ENCODE measurements around the gene ARHGAP18.
A peak's percentile ranks its signal among the peaks of the same experiment; 100 is the strongest.

ARHGAP18 gene

DNA sequence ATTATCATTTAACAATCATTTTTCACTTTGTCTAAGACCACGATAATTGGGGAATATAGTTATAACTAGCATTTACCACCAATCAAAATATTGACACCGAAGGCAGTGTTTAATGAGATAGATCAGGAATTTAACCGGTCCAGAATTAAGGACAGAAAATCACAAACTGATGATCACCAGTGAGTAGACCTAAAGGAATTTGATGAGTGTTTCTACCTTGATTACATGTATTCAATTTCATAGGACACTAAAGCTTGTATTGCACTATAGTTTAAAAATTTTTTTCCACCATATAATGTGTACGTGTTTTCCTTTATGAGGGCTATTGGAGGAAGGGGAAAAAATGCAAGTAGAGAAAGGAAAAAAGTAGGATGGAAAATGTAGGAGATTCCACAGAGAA is 22.6 kb upstream of the ARHGAP18 start:
- Histone ChIP-seq H3F3A (ENCODE audit: insufficient read depth, low read length) (no peaks in the 10 kb centered on the region), H3K9me3 (replicated peaks; ENCODE audit: insufficient read depth, low read length) (no peaks in the 10 kb centered on the region), H3K4me3 (ENCODE audit: low read length) (no peak overlapping the region), H3K27me3 (replicated peaks; ENCODE audit: insufficient read depth, low read length) (no peaks in the 10 kb centered on the region), H4K20me1 (ENCODE audit: insufficient read depth, low read length) (no peaks in the 10 kb centered on the region), H3K4me2 (ENCODE audit: low read depth, low read length) (no peak overlapping the region), H2AFZ (ENCODE audit: low read length) (no peak overlapping the region), H3K79me2 (ENCODE audit: low read length) (no peaks in the 10 kb centered on the region), H3K9me2 (replicated peaks; ENCODE audit: insufficient read depth, low read length) (no peaks in the 10 kb centered on the region), H3K9ac (ENCODE audit: low read length) (no peak overlapping the region), H3K4me1 (ENCODE audit: low read length) (no peaks in the 10 kb centered on the region; the same call in 1 of the 2 replicates), H3K36me3 (replicated peaks; ENCODE audit: insufficient read depth, low read length) (no peaks in the 10 kb centered on the region), H3K27ac (ENCODE audit: low read length) (no peak overlapping the region)
- DNase-seq = no peak
- no peak for TF ChIP-seq EZH2 (optimal IDR thresholded peaks at IDR 0.05; ENCODE audit: low read depth, low read length)
- TF ChIP-seq EZH2phosphoT487 (IDR thresholded peaks at IDR 0.05; ENCODE audit: low read length) = no peak
- TF ChIP-seq, protein P1, sequence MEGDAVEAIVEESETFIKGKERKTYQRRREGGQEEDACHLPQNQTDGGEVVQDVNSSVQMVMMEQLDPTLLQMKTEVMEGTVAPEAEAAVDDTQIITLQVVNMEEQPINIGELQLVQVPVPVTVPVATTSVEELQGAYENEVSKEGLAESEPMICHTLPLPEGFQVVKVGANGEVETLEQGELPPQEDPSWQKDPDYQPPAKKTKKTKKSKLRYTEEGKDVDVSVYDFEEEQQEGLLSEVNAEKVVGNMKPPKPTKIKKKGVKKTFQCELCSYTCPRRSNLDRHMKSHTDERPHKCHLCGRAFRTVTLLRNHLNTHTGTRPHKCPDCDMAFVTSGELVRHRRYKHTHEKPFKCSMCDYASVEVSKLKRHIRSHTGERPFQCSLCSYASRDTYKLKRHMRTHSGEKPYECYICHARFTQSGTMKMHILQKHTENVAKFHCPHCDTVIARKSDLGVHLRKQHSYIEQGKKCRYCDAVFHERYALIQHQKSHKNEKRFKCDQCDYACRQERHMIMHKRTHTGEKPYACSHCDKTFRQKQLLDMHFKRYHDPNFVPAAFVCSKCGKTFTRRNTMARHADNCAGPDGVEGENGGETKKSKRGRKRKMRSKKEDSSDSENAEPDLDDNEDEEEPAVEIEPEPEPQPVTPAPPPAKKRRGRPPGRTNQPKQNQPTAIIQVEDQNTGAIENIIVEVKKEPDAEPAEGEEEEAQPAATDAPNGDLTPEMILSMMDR (IDR thresholded peaks at IDR 0.05; ENCODE audit: low read length) = no peak

DNA sequence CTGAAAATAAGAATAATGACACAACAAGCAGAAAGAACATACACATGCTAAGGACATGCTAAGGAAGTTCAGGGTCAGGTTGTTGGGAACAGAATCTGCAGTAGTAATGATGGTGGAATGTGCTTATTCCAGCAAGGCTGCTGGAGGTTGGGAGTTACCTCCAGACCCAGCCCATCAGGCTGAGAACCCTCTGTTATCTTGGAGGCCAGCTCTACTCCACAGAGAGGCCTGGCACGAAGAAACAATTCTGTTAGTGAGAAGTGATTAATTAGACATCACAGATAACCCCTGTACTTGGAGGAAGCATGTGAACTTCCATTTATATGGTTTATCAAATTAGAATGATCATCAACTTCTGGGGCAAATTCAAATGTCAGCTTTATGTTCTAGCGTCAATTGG is 22.1 kb upstream of the ARHGAP18 start:
- no peak for TF ChIP-seq EZH2phosphoT487 (IDR thresholded peaks at IDR 0.05; ENCODE audit: low read length)
- TF ChIP-seq, protein P1 (IDR thresholded peaks at IDR 0.05; ENCODE audit: low read length) = no peak
- no peak for TF ChIP-seq EZH2 (optimal IDR thresholded peaks at IDR 0.05; ENCODE audit: low read depth, low read length)
- Histone ChIP-seq H3K79me2 (ENCODE audit: low read length) (no peaks in the 10 kb centered on the region), H3K4me1 (ENCODE audit: low read length) (no peaks in the 10 kb centered on the region; the same call in 1 of the 2 replicates), H3F3A (ENCODE audit: insufficient read depth, low read length) (no peaks in the 10 kb centered on the region), H3K27me3 (replicated peaks; ENCODE audit: insufficient read depth, low read length) (no peaks in the 10 kb centered on the region), H3K4me2 (ENCODE audit: low read depth, low read length) (no peak overlapping the region), H3K9ac (ENCODE audit: low read length) (no peak overlapping the region), H3K9me3 (replicated peaks; ENCODE audit: insufficient read depth, low read length) (no peaks in the 10 kb centered on the region), H4K20me1 (ENCODE audit: insufficient read depth, low read length) (no peaks in the 10 kb centered on the region), H3K9me2 (replicated peaks; ENCODE audit: insufficient read depth, low read length) (no peaks in the 10 kb centered on the region), H3K27ac (ENCODE audit: low read length) (no peak overlapping the region), H3K4me3 (ENCODE audit: low read length) (no peak overlapping the region), H2AFZ (ENCODE audit: low read length) (0 out of 2 replicates have a peak overlapping the region, but pooled peaks have one; percentile 20), H3K36me3 (replicated peaks; ENCODE audit: insufficient read depth, low read length) (no peaks in the 10 kb centered on the region)
- no peak for DNase-seq

DNA sequence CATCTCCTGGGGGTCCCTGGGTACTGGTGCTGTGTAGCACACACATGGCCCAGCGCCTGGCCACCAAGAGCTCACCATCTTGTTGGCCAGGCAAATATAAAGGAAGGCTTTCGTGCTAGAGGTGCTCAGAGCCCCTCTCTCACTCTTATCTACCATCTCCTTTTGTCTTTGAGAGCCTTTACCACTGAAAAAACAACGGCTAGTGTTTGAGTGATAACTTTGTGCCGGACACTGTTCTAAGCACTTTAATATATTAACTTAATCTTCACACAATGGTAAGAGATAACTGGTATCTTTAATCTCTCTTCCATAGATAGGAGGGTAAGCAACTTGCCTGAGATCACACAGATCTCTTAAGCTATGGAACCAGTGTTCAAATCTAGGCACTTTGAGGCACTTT is 21.5 kb upstream of the ARHGAP18 start:
- no peak overlapping the region for H3K27ac ChIP-seq (ENCODE audit: low read length)
- H3K9ac ChIP-seq (ENCODE audit: low read length) = no peak overlapping the region
- no peaks in the 10 kb centered on the region for H3F3A ChIP-seq (ENCODE audit: insufficient read depth, low read length)
- DNase-seq = no peak
- TF ChIP-seq EZH2 (optimal IDR thresholded peaks at IDR 0.05; ENCODE audit: low read depth, low read length) = no peak
- TF ChIP-seq, protein P1 (IDR thresholded peaks at IDR 0.05; ENCODE audit: low read length) = no peak
- TF ChIP-seq EZH2phosphoT487 (IDR thresholded peaks at IDR 0.05; ENCODE audit: low read length) = no peak
- H3K36me3 ChIP-seq (replicated peaks; ENCODE audit: insufficient read depth, low read length) = no peaks in the 10 kb centered on the region
- no peaks in the 10 kb centered on the region for H3K9me2 ChIP-seq (replicated peaks; ENCODE audit: insufficient read depth, low read length)
- no peaks in the 10 kb centered on the region for H3K27me3 ChIP-seq (replicated peaks; ENCODE audit: insufficient read depth, low read length)
- H3K9me3 ChIP-seq (replicated peaks; ENCODE audit: insufficient read depth, low read length) = no peaks in the 10 kb centered on the region
- no peaks in the 10 kb centered on the region for H4K20me1 ChIP-seq (ENCODE audit: insufficient read depth, low read length)
- H3K4me3 ChIP-seq (ENCODE audit: low read length) = no peak overlapping the region
- no peaks in the 10 kb centered on the region; the same call in 1 of the 2 replicates for H3K4me1 ChIP-seq (ENCODE audit: low read length)
- peak overlapping the region; percentile 20; the same call in 1 of the 2 replicates for H2AFZ ChIP-seq (ENCODE audit: low read length)
- no peaks in the 10 kb centered on the region for H3K79me2 ChIP-seq (ENCODE audit: low read length)
- H3K4me2 ChIP-seq (ENCODE audit: low read depth, low read length) = no peak overlapping the region
